ENCODE measurements around the gene MED16. TPM values are rescaled to one million over a fixed set of nuclear protein-coding genes. Genes with fewer than 3 reads are reported as not detected.

The MED16 gene, protein sequence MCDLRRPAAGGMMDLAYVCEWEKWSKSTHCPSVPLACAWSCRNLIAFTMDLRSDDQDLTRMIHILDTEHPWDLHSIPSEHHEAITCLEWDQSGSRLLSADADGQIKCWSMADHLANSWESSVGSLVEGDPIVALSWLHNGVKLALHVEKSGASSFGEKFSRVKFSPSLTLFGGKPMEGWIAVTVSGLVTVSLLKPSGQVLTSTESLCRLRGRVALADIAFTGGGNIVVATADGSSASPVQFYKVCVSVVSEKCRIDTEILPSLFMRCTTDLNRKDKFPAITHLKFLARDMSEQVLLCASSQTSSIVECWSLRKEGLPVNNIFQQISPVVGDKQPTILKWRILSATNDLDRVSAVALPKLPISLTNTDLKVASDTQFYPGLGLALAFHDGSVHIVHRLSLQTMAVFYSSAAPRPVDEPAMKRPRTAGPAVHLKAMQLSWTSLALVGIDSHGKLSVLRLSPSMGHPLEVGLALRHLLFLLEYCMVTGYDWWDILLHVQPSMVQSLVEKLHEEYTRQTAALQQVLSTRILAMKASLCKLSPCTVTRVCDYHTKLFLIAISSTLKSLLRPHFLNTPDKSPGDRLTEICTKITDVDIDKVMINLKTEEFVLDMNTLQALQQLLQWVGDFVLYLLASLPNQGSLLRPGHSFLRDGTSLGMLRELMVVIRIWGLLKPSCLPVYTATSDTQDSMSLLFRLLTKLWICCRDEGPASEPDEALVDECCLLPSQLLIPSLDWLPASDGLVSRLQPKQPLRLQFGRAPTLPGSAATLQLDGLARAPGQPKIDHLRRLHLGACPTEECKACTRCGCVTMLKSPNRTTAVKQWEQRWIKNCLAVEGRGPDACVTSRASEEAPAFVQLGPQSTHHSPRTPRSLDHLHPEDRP
- 18.3 and 54.2 TPM in 2 replicates for total RNA-seq

DNA sequence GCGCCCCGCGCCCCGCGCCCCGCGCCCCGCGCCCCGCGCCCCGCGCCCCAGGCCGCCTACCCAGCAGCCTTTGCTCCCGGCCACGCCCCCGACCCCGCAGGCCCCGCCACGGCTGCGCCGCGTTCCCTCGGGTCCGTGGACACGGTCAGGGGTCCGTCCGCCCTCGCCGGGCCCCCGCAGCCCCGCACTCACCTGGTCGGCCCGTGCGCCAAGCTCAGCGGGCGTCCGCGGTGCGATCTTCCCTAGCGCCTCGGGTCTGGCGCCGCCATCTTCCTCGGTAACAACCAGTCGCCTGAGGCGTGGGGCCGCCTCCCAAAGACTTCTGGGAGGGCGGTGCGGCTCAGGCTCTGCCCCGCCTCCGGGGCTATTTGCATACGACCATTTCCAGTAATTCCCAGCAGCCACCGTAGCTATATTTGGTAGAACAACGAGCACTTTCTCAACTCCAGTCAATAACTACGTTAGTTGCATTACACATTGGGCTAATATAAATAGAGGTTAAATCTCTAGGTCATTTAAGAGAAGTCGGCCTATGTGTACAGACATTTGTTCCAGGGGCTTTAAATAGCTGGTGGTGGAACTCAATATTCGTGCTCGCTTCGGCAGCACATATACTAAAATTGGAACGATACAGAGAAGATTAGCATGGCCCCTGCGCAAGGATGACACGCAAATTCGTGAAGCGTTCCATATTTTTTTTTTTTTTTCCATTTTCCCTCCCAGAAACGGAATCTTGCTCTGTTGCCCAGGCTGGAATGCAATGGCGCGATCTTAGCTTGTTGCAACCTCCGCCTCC lies at the start of gene MED16, which contains the start of gene RNU6-9:
Gene MED16 (minus strand): TSS at position 294 of the 796 bp plus-strand sequence. CDS start 2,056 bp downstream, outside the sequence.
Gene RNU6-9 (plus strand): TSS at position 591 of the 796 bp plus-strand sequence.

GRCh38 chr19:925526-926322 lies 32.7 kb upstream of the MED16 start, which contains the start of gene ARID3A:
ARID3A (plus strand) TSS chr19:926035; CDS start chr19:929529, 3,494 bp downstream.

GRCh38 chr19:917323-918151 lies 24.6 kb upstream of the MED16 start, which contains the start of gene KISS1R:
KISS1R (plus strand) TSS chr19:917333; CDS start chr19:917503, 170 bp downstream.

GRCh38 chr19:913080-913748 lies 20.2 kb upstream of the MED16 start, which contains the start of gene R3HDM4:
R3HDM4 (minus strand) TSS chr19:913219; CDS start chr19:913157, 62 bp downstream.

GRCh38 chr19:858868-859843 lies 33.8 kb downstream of the MED16 start, which contains the start of gene CFD:
CFD (plus strand) TSS chr19:859664; CDS start chr19:859690, 26 bp downstream.

DNA sequence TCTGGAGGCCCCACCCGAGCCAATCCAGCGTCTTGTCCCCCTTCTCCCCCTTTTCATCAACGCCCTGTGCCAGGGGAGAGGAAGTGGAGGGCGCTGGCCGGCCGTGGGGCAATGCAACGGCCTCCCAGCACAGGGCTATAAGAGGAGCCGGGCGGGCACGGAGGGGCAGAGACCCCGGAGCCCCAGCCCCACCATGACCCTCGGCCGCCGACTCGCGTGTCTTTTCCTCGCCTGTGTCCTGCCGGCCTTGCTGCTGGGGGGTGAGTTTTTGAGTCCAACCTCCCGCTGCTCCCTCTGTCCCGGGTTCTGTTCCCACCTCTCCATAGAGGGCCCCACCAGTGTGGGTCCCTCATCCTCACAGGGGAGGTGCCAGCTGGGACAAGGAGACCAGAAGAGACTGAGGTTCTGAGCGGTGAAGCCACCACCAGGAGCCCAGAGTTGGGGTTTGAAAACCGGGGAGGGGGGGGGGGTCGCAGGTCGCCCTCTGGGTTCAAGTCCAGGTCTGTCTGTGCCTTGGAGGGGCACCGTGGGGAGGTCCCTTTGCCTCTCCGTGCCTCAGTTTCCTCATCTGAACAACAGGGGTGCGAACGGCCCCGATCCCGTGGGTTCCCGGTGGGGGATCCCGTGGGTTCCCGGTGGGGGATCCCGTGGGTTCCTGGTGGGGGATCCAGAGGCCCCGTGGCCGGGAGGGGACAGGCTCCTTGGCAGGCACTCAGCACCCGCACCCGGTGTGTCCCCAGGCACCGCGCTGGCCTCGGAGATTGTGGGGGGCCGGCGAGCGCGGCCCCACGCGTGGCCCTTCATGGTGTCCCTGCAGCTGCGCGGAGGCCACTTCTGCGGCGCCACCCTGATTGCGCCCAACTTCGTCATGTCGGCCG lies 40.6 kb downstream of the MED16 start, which contains the start of gene ELANE:
Gene ELANE (plus strand): TSS at position 168 of the 878 bp plus-strand sequence. CDS start 26 bp downstream, at position 194.

DNA sequence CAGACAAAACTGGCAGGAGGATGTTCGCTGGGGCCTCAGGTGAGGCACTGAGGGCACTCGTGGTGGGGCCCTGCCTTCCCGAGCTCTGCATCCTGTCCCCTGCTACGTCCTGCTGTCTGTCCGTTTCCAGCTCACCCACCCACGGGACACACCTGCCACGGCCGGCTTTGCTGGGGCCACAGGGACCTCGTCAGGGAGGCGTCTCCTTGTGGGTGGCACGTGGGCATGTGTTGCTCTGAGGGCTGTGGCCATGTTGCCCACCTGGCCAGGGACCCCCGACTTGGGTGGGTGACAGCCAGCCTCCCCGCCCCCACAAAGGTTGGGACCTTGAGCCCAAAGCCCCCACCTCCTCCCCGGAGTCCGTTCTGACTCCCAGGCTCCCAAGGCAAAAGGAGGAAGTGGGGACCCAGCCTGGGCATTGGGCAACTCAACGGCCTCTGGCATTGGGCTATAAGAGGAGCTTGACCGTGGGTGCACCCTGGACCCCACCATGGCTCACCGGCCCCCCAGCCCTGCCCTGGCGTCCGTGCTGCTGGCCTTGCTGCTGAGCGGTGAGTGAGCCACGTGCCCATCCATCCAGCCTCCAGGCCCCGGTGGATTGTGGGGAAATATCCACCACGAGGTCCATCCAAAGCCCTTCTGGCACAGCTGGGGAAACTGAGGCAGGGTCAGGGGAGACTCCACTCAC lies 52.3 kb downstream of the MED16 start, which contains the start of gene PRTN3:
Gene PRTN3 (plus strand): TSS at position 481 of the 688 bp plus-strand sequence. CDS start 10 bp downstream, at position 491.

DNA sequence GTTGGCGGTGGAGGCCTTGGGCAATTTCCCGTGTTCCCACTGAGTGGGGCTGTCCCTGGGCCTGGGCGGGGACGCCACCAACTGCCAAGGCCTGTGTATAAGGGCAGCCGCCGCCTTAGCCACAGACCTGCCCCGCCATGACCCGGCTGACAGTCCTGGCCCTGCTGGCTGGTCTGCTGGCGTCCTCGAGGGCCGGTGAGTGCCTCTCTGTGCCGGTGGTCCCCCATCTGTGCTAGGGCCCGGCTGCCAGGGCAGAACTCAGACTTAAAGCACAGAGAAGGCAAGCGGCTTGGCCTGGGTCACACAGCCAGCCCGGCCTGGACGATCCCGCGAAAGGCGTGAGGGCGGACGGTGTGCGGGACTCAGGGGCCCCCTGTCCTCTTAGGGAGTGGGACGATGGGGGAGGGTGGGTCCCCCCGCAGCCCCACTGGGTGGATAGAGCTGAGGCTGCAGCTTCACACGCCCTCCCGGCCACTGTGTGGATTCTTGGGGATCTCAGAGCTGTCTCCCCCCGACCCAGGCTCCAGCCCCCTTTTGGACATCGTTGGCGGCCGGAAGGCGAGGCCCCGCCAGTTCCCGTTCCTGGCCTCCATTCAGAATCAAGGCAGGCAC lies 65.2 kb downstream of the MED16 start, which contains the start of gene AZU1:
Gene AZU1 (plus strand): TSS at position 128 of the 612 bp plus-strand sequence. CDS start 10 bp downstream, at position 138.

DNA sequence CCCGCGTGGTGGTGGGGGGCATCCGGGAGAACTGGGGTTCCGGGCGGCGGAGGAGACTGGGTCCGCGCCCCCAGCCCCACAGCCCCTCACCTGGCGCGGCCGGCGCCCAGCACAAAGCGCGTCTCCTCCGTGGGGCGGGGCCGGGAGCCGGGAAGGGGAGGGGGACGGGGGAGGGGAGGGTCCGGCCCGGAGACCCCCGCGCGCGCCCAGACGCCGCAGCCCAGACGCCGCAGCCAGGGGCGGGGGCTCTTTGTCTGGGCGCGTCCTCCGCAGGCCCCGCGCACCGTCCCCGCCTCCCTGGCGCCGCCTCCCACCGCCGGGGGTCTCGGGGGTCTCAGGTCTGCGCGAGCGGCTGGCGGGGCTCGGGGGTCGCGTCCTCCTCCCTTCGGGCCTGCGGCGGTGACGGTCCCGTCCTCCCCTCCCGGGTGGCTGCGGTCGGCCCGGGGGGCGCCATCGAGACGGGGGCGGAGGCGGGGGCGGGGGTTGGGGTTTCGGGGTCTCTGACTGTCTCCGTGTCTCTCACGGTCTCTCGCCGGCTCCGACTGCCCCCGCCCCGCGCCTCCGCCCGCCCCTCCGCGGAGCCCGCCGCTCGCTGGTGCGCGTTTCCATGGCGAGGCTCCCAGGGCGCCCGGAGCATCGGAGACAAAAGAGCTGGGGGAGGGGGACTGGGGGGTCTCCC lies 71.0 kb downstream of the MED16 start, which contains the start of gene PLPPR3:
Gene PLPPR3 (minus strand): TSS at position 131 of the 679 bp plus-strand sequence. CDS start 396 bp downstream, outside the sequence.

Other genes starting within 250 kb of the MED16 start
- gene RNF126, start 230.0 kb downstream of the MED16 start, total RNA-seq = 17.3 and 25.2 TPM in 2 replicates
- 4.5 and 13.2 TPM in 2 replicates for gene FSTL3, start 216.8 kb downstream of the MED16 start, total RNA-seq
- gene PRSS57, start 197.7 kb downstream of the MED16 start, total RNA-seq = 0.16 TPM in 1 of 2 replicates, not detected in the other
- gene PALM, start 184.3 kb downstream of the MED16 start, total RNA-seq = 13.6 and 65.8 TPM in 2 replicates
- not detected in 2 replicates for gene MISP, start 142.1 kb downstream of the MED16 start, total RNA-seq
- gene PTBP1, start 95.7 kb downstream of the MED16 start, total RNA-seq = 107 and 233 TPM in 2 replicates
- 0.13 and 0.16 TPM in 2 replicates for gene PLPPR3, start 71.2 kb downstream of the MED16 start, total RNA-seq
- not detected in 2 replicates for gene AZU1, start 65.3 kb downstream of the MED16 start, total RNA-seq
- gene PRTN3, start 52.2 kb downstream of the MED16 start, total RNA-seq = not detected in 2 replicates
- not detected in 2 replicates for gene ELANE, start 40.9 kb downstream of the MED16 start, total RNA-seq
- gene CFD, start 33.5 kb downstream of the MED16 start, total RNA-seq = 1.5 and 1.8 TPM in 2 replicates
- gene RNU6-9, start 297 bp upstream of the MED16 start, total RNA-seq = not detected in 2 replicates
- gene R3HDM4, start 20.0 kb upstream of the MED16 start, total RNA-seq = 17.5 and 33.3 TPM in 2 replicates
- gene KISS1R, start 24.1 kb upstream of the MED16 start, total RNA-seq = not detected in 2 replicates
- gene ARID3A, start 32.8 kb upstream of the MED16 start, total RNA-seq = 9.2 and 16.4 TPM in 2 replicates
- gene WDR18, start 91.2 kb upstream of the MED16 start, total RNA-seq = 72.4 and 77.4 TPM in 2 replicates
- 0.50 and 0.97 TPM in 2 replicates for gene GRIN3B, start 107.2 kb upstream of the MED16 start, total RNA-seq
- 37.9 and 71.6 TPM in 2 replicates for gene TMEM259, start 127.9 kb upstream of the MED16 start, total RNA-seq
- not detected in 2 replicates for gene RNU6-2, start 128.3 kb upstream of the MED16 start, total RNA-seq
- gene CNN2, start 133.4 kb upstream of the MED16 start, total RNA-seq = 120 and 249 TPM in 2 replicates
- gene ABCA7, start 146.9 kb upstream of the MED16 start, total RNA-seq = 6.2 and 7.8 TPM in 2 replicates
- 50.0 and 78.8 TPM in 2 replicates for gene ARHGAP45, start 174.0 kb upstream of the MED16 start, total RNA-seq
- gene POLR2E, start 202.2 kb upstream of the MED16 start, total RNA-seq = 70.6 and 138 TPM in 2 replicates
- 397 and 445 TPM in 2 replicates for gene GPX4, start 210.8 kb upstream of the MED16 start, total RNA-seq